ENCODE measurements around the gene SEPTIN1. TPM values are rescaled to one million over a fixed set of nuclear protein-coding genes. Genes with fewer than 3 reads are reported as not detected.

SEPTIN1 gene
- total and polyA plus RNA-seq, 2 of the 13 experiments (the other 11 are each of a cell fraction or from before 2014, with no cell fraction given): 0.18 to 0.67 TPM

- TF ChIP-seq ZNF646 (CRISPR knock-in tag; IDR thresholded peaks at IDR 0.05) (no peak), ERF (CRISPR knock-in tag; IDR thresholded peaks at IDR 0.05) (peak; percentile 95), MTERF4 (CRISPR knock-in tag; IDR thresholded peaks at IDR 0.05) (peak; percentile 56; the same call in 1 of the 2 replicates), ELK4 (CRISPR knock-in tag; IDR thresholded peaks at IDR 0.05; ENCODE audit: borderline replicate concordance) (no peak), ZNF615 (CRISPR knock-in tag; IDR thresholded peaks at IDR 0.05; ENCODE audit: borderline replicate concordance) (peak; percentile 10; the same call in 1 of the 2 replicates), CHD2 (IDR thresholded peaks at IDR 0.05; ENCODE audit: low read depth, low read length) (0 out of 2 replicates have a peak, but pooled peaks have one; percentile 27), FOXA1 (IDR thresholded peaks at IDR 0.05) (no peak), FOXA1 (CRISPR knock-in tag; IDR thresholded peaks at IDR 0.05) (no peak), ZNF460 (CRISPR knock-in tag; IDR thresholded peaks at IDR 0.05; ENCODE audit: borderline replicate concordance) (no peak; the same call in 1 of the 2 replicates), CSRNP2 (CRISPR knock-in tag; conservative IDR thresholded peaks at IDR 0.05; ENCODE audit: low read depth) (no peak), ZNF143 (CRISPR knock-in tag; IDR thresholded peaks at IDR 0.05) (peak; percentile 13; the same call in 1 of the 2 replicates), TBL1XR1 (IDR thresholded peaks at IDR 0.05; ENCODE audit: borderline replicate concordance, low read length, partially characterized antibody) (no peak), ZNF234 (CRISPR knock-in tag; conservative IDR thresholded peaks at IDR 0.05) (no peak), ZFP91 (CRISPR knock-in tag; IDR thresholded peaks at IDR 0.05; ENCODE audit: borderline replicate concordance) (peak; percentile 87; the same call in 1 of the 2 replicates), HMGA1 (CRISPR knock-in tag; conservative IDR thresholded peaks at IDR 0.05) (no peak), MLX (CRISPR knock-in tag; IDR thresholded peaks at IDR 0.05) (no peak; the same call in 1 of the 2 replicates)
Measured at GRCh38 chr16:30429678-30430427, 47.5 kb upstream of the SEPTIN1 start, which contains the start of gene DCTPP1 (continued).
